K562 (cell line): ENCODE measurements around the gene TMEM69. TPM values are rescaled to one million over a fixed set of nuclear protein-coding genes. Genes with fewer than 3 reads are reported as not detected.

Source experiments
- CXXC5 ChIP-seq: fragments of 250-450 bp; sonication (Bioruptor Pico); IDR thresholded peaks from 2 replicates; pipeline ENCODE4 v1.8.0; 2022; ENCODE audit warnings: inconsistent platforms, mild to moderate bottlenecking, moderate library complexity
- KDM1A ChIP-seq, 2 experiments: fragments of 450-650 bp; IDR thresholded peaks; 2 replicates each; pipeline ENCODE4 v1.6.1; 2016; ENCODE audit warnings: mild to moderate bottlenecking in 2 of 2
- MYBL2 ChIP-seq, 2 experiments: fragments of 450-650 bp in 1 of 2; sonication (generic) in 1 of 2; formaldehyde crosslinking in 1 of 2; IDR thresholded peaks; 2 replicates each; pipeline versions ENCODE4 v1.6.1 to v1.8.1; 2017 to 2022; ENCODE audit warnings: borderline replicate concordance in 1 of 2, inconsistent platforms in 1 of 2, low read depth in 1 of 2, mild to moderate bottlenecking in 1 of 2, missing genetic modification reagents in 1 of 2, moderate library complexity in 1 of 2
- MYNN ChIP-seq, 2 experiments: sonication (generic); formaldehyde crosslinking in 1 of 2; IDR thresholded peaks; 2 replicates each; pipeline versions ENCODE4 v1.5.0 to v1.6.1; 2016 to 2020; ENCODE audit warnings: antibody characterized with exemption in 1 of 2, missing genetic modification reagents in 1 of 2
- PCBP1 ChIP-seq: fragments of 200-400 bp; formaldehyde crosslinking; IDR thresholded peaks from 2 replicates; pipeline ENCODE4 v1.6.1; 2018; ENCODE audit warnings: mild to moderate bottlenecking, low read depth, low read length; ENCODE audit not compliant: poor library complexity, severe bottlenecking
- PTTG1 ChIP-seq: fragments of 450-650 bp; IDR thresholded peaks from 2 replicates; pipeline ENCODE4 v1.6.1; 2016; ENCODE audit warnings: low read depth, mild to moderate bottlenecking, missing genetic modification characterization, missing compliant biosample characterization
- SIN3A ChIP-seq, 2 experiments: fragments of 150-350 bp in 1 of 2; IDR thresholded peaks; 2 replicates each; pipeline ENCODE4 v1.6.1; 2011 to 2016; ENCODE audit warnings: borderline replicate concordance in 2 of 2, low read depth in 2 of 2, low read length in 2 of 2, mild to moderate bottlenecking in 2 of 2, moderate library complexity in 2 of 2; ENCODE audit not compliant: control insufficient read depth in 1 of 2
- TCF3 ChIP-seq: sonication (generic); formaldehyde crosslinking; IDR thresholded peaks from 2 replicates; pipeline ENCODE4 v1.4.0; 2020; ENCODE audit warnings: mild to moderate bottlenecking, missing genetic modification reagents
- ZBTB7A ChIP-seq: IDR thresholded peaks from 2 replicates; pipeline ENCODE4 v1.6.1; 2011; ENCODE audit warnings: low read depth, mild to moderate bottlenecking, low read length, moderate library complexity, borderline replicate concordance; ENCODE audit not compliant: control insufficient read depth
- ZC3H4 ChIP-seq: sonication (generic); formaldehyde crosslinking; IDR thresholded peaks from 2 replicates; pipeline ENCODE4 v1.9.0; 2021; ENCODE audit warnings: missing genetic modification reagents, borderline replicate concordance
- ZEB2 ChIP-seq: fragments of 450-650 bp; IDR thresholded peaks from 2 replicates; pipeline ENCODE4 v1.6.1; 2016
- ZFP36 ChIP-seq: fragments of 150-350 bp; IDR thresholded peaks from 2 replicates; pipeline ENCODE4 v1.6.1; 2018; ENCODE audit warnings: low read length, low read depth; ENCODE audit not compliant: partially characterized antibody
- ZNF507 ChIP-seq: conservative IDR thresholded peaks from 2 replicates; pipeline ENCODE4 v1.6.1; 2017; ENCODE audit warnings: missing genetic modification characterization, missing compliant biosample characterization
- ZSCAN29 ChIP-seq: fragments of 450-650 bp; IDR thresholded peaks from 2 replicates; pipeline ENCODE4 v1.6.1; 2017
- polyA plus RNA-seq, 8 experiments: library from polyadenylated mRNA; depleted of rRNA in 4 of 8; stranded (reverse) in 5 of 8; unstranded in 3 of 8; fragments of >200 nt; fragmentation: Nextera tagmentation in 2 of 8; fragmentation: Illumina TruSeq in 1 of 8; extraction: Ambion mirVana in 2 of 8; extraction: Trizol in 1 of 8; gene quantifications; 2 replicates each; pipeline versions ENCODE4 v1.2.1 to v1.2.3, GENCODE V29; 2011 to 2014; ENCODE audit warnings: inconsistent platforms in 1 of 8, missing spikeins in 1 of 8
- total RNA-seq, 7 experiments: library from RNA; depleted of rRNA in 6 of 7; stranded (reverse); fragments of >200 nt in 6 of 7; fragmentation: Illumina TruSeq in 2 of 7; extraction: Trizol in 2 of 7; gene quantifications; 2 replicates each; pipeline versions ENCODE4 v1.2.1 to v1.2.3, GENCODE V29; 2011 to 2021; ENCODE audit warnings: low replicate concordance in 1 of 7
- TF ChIP-seq, protein P1 (sequence below): fragments of 250-450 bp; sonication (Bioruptor Pico); IDR thresholded peaks from 2 replicates; pipeline ENCODE4 v1.5.0; 2022; ENCODE audit warnings: mild to moderate bottlenecking
- TF ChIP-seq, protein P2 (sequence below): conservative IDR thresholded peaks from 2 replicates; pipeline ENCODE4 v1.6.1; 2011; ENCODE audit warnings: low read depth, mild to moderate bottlenecking, low read length; ENCODE audit not compliant: control insufficient read depth
- TF ChIP-seq, protein P3 (sequence below): sonication (generic); formaldehyde crosslinking; IDR thresholded peaks from 2 replicates; pipeline ENCODE4 v1.8.0; 2022; ENCODE audit warnings: mild to moderate bottlenecking, missing genetic modification reagents
- TF ChIP-seq, protein P4 (sequence below): sonication (generic); formaldehyde crosslinking; IDR thresholded peaks from 2 replicates; pipeline ENCODE4 v1.9.0; 2022; ENCODE audit warnings: mild to moderate bottlenecking, missing genetic modification reagents
- TF ChIP-seq, protein P5 (sequence below): IDR thresholded peaks from 3 replicates; pipeline ENCODE4 v1.6.1; 2011; ENCODE audit warnings: borderline replicate concordance, mild to moderate bottlenecking; ENCODE audit not compliant: insufficient read length, insufficient read depth

The TMEM69 gene
- total and polyA plus RNA-seq, 9 of the 15 experiments (the other 6 are each of a cell fraction or from before 2014, with no cell fraction given): 47.3 to 248 (median 103) TPM

DNA sequence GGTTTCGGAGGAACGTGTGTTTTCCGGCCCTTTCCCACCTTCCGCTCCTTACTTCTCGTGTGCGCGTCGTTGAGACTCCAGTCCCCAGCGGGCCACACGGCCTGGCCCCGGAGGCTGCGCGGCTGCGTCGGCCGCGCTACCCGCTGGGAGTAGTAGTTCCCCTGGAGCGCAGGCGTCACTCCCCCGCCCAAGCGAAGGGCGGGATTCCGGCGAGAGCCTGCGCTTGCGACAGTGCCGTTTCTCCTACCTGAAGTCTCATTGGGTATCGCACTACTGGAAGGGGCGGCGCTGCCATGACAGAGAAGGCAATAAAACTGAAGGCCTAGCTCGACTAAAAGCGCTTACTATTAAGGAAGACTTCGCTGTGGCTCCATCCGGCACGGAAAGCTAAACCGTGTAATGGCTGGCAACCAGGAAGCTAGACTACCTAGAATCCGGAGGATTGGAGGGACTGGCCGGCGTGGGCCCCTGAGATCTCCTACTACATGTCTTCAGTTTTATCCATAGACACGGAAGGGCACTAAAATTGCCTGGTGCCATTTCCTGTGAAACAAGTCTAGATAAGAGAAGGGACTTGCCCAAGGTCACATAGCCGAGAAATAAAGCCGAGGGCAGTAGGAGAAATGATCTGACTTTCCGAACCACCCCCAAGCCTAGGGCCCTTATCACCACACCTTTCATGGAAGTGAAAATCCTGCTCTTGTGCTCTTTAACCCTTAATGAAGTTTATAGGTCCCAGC is 797 bp upstream of the TMEM69 start (continued):
- TF ChIP-seq, protein P1, sequence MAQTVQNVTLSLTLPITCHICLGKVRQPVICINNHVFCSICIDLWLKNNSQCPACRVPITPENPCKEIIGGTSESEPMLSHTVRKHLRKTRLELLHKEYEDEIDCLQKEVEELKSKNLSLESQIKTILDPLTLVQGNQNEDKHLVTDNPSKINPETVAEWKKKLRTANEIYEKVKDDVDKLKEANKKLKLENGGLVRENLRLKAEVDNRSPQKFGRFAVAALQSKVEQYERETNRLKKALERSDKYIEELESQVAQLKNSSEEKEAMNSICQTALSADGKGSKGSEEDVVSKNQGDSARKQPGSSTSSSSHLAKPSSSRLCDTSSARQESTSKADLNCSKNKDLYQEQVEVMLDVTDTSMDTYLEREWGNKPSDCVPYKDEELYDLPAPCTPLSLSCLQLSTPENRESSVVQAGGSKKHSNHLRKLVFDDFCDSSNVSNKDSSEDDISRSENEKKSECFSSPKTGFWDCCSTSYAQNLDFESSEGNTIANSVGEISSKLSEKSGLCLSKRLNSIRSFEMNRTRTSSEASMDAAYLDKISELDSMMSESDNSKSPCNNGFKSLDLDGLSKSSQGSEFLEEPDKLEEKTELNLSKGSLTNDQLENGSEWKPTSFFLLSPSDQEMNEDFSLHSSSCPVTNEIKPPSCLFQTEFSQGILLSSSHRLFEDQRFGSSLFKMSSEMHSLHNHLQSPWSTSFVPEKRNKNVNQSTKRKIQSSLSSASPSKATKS: no peak
- TF ChIP-seq, protein P2, sequence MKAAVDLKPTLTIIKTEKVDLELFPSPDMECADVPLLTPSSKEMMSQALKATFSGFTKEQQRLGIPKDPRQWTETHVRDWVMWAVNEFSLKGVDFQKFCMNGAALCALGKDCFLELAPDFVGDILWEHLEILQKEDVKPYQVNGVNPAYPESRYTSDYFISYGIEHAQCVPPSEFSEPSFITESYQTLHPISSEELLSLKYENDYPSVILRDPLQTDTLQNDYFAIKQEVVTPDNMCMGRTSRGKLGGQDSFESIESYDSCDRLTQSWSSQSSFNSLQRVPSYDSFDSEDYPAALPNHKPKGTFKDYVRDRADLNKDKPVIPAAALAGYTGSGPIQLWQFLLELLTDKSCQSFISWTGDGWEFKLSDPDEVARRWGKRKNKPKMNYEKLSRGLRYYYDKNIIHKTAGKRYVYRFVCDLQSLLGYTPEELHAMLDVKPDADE: peak; percentile 99
- TF ChIP-seq, protein P3, sequence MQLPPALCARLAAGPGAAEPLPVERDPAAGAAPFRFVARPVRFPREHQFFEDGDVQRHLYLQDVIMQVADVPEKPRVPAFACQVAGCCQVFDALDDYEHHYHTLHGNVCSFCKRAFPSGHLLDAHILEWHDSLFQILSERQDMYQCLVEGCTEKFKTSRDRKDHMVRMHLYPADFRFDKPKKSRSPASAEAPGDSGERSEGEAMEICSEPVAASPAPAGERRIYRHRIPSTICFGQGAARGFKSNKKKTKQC: no peak
- no peak for TF ChIP-seq ZEB2
- TF ChIP-seq ZFP36: no peak
- TF ChIP-seq PTTG1 (tag): no peak
- no peak for TF ChIP-seq TCF3 (CRISPR knock-in tag)
- TF ChIP-seq ZNF507: no peak
- TF ChIP-seq, protein P4, sequence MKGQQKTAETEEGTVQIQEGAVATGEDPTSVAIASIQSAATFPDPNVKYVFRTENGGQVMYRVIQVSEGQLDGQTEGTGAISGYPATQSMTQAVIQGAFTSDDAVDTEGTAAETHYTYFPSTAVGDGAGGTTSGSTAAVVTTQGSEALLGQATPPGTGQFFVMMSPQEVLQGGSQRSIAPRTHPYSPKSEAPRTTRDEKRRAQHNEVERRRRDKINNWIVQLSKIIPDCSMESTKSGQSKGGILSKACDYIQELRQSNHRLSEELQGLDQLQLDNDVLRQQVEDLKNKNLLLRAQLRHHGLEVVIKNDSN: no peak; the same call in 1 of the 2 replicates
- TF ChIP-seq, protein P5, sequence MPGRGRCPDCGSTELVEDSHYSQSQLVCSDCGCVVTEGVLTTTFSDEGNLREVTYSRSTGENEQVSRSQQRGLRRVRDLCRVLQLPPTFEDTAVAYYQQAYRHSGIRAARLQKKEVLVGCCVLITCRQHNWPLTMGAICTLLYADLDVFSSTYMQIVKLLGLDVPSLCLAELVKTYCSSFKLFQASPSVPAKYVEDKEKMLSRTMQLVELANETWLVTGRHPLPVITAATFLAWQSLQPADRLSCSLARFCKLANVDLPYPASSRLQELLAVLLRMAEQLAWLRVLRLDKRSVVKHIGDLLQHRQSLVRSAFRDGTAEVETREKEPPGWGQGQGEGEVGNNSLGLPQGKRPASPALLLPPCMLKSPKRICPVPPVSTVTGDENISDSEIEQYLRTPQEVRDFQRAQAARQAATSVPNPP: no peak
- TF ChIP-seq PCBP1: no peak
- peak; percentile 83 for TF ChIP-seq ZSCAN29
- TF ChIP-seq CXXC5 (CRISPR knock-in tag): peak; percentile 95
- TF ChIP-seq SIN3A (IDR thresholded peaks at IDR 0.05; ENCODE audit: borderline replicate concordance in 2 of 2, control insufficient read depth in 1 of 2, low read depth in 2 of 2, low read length in 2 of 2): peak in 1 of 2 experiments; percentile 58; a peak in 1 of 4 replicates
- TF ChIP-seq ZC3H4: no peak
- TF ChIP-seq MYNN (IDR thresholded peaks at IDR 0.05): no peak
- no peak for TF ChIP-seq MYNN (CRISPR knock-in tag; IDR thresholded peaks at IDR 0.05)
- no peak for TF ChIP-seq MYBL2 (IDR thresholded peaks at IDR 0.05; ENCODE audit: low read depth)
- no peak for TF ChIP-seq MYBL2 (CRISPR knock-in tag; IDR thresholded peaks at IDR 0.05; ENCODE audit: borderline replicate concordance)
- no peak for TF ChIP-seq ZBTB7A
- no peak for TF ChIP-seq KDM1A (IDR thresholded peaks at IDR 0.05)
